Globus pallidus (tissue), 1 donor: ENCODE data around the gene MED1.
A peak's percentile ranks its signal among the peaks of the same experiment; 100 is the strongest.
"Not testable (repeated sequence)": the region's sequence is repeated elsewhere in the genome, so short reads cannot be mapped to it uniquely, and the experiment has no call there.

Experiments
- DNase-seq: peaks from one replicate; pipeline ENCODE4 v3.0.0-alpha.2; 2015; ENCODE audit warnings: low spot score

The MED1 gene

GRCh38 chr17:39450847-39451581, at the start of gene MED1:
Gene MED1, minus strand, starts transcription at chr17:39451263. Its CDS starts 201 bp downstream, at chr17:39451062.
- DNase-seq: peak; percentile 89

- DNase-seq: not testable (repeated sequence)
Observed at GRCh38 chr17:39496921-39497320, 45.9 kb upstream of the MED1 start.

GRCh38 chr17:39487946-39488345, 36.9 kb upstream of the MED1 start:
- no peak for DNase-seq

- not testable (repeated sequence) for DNase-seq
Observed at GRCh38 chr17:39487490-39487889, 36.4 kb upstream of the MED1 start.

GRCh38 chr17:39486242-39486641, 35.2 kb upstream of the MED1 start:
- DNase-seq: no peak

- DNase-seq: no peak
Observed at GRCh38 chr17:39485555-39485954, 34.5 kb upstream of the MED1 start.

GRCh38 chr17:39484178-39484577, 33.1 kb upstream of the MED1 start:
- no peak for DNase-seq

- no peak for DNase-seq
Observed at GRCh38 chr17:39483506-39483905, 32.4 kb upstream of the MED1 start.

GRCh38 chr17:39479631-39480030, 28.6 kb upstream of the MED1 start:
- not testable (repeated sequence) for DNase-seq

- DNase-seq: no peak
Observed at GRCh38 chr17:39473310-39473709, 22.2 kb upstream of the MED1 start.

- DNase-seq: not testable (repeated sequence)
Observed at GRCh38 chr17:39468610-39469009, 17.5 kb upstream of the MED1 start.

GRCh38 chr17:39464639-39465181, 13.6 kb upstream of the MED1 start:
- DNase-seq: not testable (repeated sequence)

GRCh38 chr17:39462631-39463375, 11.7 kb upstream of the MED1 start:
- DNase-seq: peak; percentile 5

- DNase-seq: peak; percentile 41
Observed at GRCh38 chr17:39461926-39462569, 11.0 kb upstream of the MED1 start.

GRCh38 chr17:39461113-39461925, 10.3 kb upstream of the MED1 start, which contains the start of gene CDK12:
Gene CDK12, plus strand, starts transcription at chr17:39461486. Its CDS starts 586 bp downstream, at chr17:39462072.
- peak; percentile 97 for DNase-seq

- DNase-seq: no peak
Observed at GRCh38 chr17:39455919-39456318, 4.9 kb upstream of the MED1 start.

GRCh38 chr17:39450051-39450450, 1.0 kb downstream of the MED1 start:
- DNase-seq: no peak

- no peak for DNase-seq
Observed at GRCh38 chr17:39447561-39447960, 3.5 kb downstream of the MED1 start.

GRCh38 chr17:39443326-39443725, 7.7 kb downstream of the MED1 start:
- no peak for DNase-seq

- DNase-seq: not testable (repeated sequence)
Observed at GRCh38 chr17:39439868-39440267, 11.2 kb downstream of the MED1 start.

GRCh38 chr17:39429600-39429999, 21.5 kb downstream of the MED1 start:
- DNase-seq: no peak

- DNase-seq: no peak
Observed at GRCh38 chr17:39416141-39416540, 34.9 kb downstream of the MED1 start.
